ENCODE measurements around the gene ATF4. TPM values are rescaled to one million over a fixed set of nuclear protein-coding genes. Genes with fewer than 3 reads are reported as not detected.

Gene ATF4
- polyA plus RNA-seq, 1 donor from 2014 or later: 394 TPM

DNA sequence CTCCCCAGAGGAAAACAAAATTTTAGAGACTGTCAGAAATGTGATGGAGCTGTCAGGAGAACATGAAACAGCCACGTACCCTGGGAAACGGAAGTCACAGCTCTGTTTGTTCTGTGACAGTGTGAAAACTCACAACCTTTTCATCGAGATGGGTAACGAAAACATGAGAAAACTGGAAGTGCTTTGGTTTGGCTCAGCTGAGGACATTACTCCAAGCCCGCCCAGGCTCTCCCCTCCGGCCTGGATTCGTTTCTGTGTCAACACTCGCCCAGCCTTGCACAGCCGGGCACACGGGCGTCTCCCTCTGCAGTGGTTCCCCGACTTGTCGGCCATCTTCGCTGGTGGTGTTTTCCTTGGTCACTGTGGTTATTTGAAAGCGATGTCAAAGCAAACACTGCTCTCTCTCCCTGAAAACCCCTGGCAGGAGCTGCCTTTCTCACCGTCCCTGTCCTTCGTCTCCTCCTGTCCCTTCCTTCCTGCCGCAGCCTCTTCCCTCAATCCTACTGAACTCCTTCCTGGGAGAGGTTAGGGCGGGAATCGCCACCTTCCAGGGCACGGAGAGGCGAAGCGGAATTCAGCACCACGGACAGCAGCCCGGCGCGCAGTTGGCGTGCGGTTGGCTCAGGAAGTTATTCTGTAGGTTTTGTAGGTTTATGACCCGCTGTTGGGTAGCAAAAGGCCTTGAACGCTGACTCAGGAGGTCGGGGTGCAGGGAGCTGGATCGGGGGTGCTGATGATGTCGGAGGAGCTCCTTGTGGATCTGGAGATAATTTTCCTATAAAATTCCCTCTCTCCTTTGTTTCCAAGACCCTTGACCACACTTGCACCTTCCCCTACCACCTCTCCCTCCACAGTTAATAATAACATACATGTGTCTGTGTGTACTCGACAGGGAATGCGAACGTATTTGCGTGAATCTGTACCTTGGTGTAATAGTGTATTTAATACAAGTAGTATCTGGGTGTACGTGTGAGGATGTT, 25.3 kb downstream of the ATF4 start:
- H3K27me3 ChIP-seq (ENCODE audit: insufficient read depth, low read depth, low read length): peaks cover 39% of the 10 kb centered on the region
- no peaks in the 10 kb centered on the region for H3K79me2 ChIP-seq (replicated peaks; ENCODE audit: insufficient read depth, low read length)
- TF ChIP-seq, protein P1, sequence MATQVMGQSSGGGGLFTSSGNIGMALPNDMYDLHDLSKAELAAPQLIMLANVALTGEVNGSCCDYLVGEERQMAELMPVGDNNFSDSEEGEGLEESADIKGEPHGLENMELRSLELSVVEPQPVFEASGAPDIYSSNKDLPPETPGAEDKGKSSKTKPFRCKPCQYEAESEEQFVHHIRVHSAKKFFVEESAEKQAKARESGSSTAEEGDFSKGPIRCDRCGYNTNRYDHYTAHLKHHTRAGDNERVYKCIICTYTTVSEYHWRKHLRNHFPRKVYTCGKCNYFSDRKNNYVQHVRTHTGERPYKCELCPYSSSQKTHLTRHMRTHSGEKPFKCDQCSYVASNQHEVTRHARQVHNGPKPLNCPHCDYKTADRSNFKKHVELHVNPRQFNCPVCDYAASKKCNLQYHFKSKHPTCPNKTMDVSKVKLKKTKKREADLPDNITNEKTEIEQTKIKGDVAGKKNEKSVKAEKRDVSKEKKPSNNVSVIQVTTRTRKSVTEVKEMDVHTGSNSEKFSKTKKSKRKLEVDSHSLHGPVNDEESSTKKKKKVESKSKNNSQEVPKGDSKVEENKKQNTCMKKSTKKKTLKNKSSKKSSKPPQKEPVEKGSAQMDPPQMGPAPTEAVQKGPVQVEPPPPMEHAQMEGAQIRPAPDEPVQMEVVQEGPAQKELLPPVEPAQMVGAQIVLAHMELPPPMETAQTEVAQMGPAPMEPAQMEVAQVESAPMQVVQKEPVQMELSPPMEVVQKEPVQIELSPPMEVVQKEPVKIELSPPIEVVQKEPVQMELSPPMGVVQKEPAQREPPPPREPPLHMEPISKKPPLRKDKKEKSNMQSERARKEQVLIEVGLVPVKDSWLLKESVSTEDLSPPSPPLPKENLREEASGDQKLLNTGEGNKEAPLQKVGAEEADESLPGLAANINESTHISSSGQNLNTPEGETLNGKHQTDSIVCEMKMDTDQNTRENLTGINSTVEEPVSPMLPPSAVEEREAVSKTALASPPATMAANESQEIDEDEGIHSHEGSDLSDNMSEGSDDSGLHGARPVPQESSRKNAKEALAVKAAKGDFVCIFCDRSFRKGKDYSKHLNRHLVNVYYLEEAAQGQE (IDR thresholded peaks at IDR 0.05; ENCODE audit: borderline replicate concordance): peak; percentile 88
- TF ChIP-seq MXI1 (conservative IDR thresholded peaks at IDR 0.05; ENCODE audit: poor library complexity, severe bottlenecking) (no peak), EZH2 (IDR thresholded peaks at IDR 0.05; ENCODE audit: borderline replicate concordance, insufficient read depth, low read length, poor library complexity, severe bottlenecking) (no peak)
- H3K36me3 ChIP-seq (ENCODE audit: insufficient read depth, low read length): no peaks in the 10 kb centered on the region
- no peaks in the 10 kb centered on the region for H4K20me1 ChIP-seq (ENCODE audit: insufficient read depth)
- no peak overlapping the region for H3K27ac ChIP-seq (ENCODE audit: low read length)
- no peak overlapping the region for H3K4me3 ChIP-seq (ENCODE audit: low read length)
- no peaks in the 10 kb centered on the region for H3F3A ChIP-seq (ENCODE audit: insufficient read depth, low read length, poor library complexity, severe bottlenecking)
- H3K9me3 ChIP-seq (ENCODE audit: low read length): no peaks in the 10 kb centered on the region
- H2AFZ ChIP-seq (ENCODE audit: low read depth, low read length): no peak overlapping the region
- H3K4me2 ChIP-seq (ENCODE audit: low read length): no peak overlapping the region
- H3K9ac ChIP-seq (ENCODE audit: low read length): no peak overlapping the region
- H3K9me2 ChIP-seq (ENCODE audit: insufficient read depth, low read length): no peaks in the 10 kb centered on the region

DNA sequence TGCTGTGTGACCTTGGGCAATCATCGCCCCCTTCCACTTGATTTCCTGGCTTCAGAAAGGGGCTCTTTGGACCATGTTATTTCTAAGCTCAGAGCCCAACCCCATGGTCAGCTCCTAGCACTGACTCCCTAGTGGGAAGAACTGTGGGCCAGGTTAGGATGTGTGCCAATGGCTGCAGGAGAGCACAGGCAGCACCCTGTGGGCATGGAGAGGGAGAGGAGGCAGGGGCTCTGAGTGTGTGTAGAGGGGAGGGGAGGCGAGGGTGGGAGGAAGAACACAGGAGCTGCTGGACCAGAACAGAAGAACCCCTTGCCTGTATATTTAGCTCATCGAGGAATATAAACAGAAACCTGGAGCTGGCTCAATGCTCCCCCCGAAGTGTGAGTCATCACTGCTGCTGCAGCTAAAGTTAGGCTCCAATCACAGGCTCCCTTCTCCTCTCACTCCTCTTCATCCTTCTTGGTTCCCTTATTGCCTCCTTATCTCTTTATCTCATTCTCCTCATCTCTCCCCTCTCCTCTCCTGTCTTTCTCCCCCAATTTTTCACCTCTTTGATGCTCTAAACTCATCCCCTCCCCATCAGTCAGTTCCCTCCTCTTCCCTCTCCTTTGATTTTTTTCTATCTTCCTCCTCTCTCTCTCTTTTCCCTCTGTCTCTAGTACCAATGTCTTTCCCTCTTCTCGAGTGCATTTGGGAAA, 26.7 kb downstream of the ATF4 start:
- H3K4me3 ChIP-seq (ENCODE audit: low read length): no peak overlapping the region
- no peak overlapping the region for H3K27ac ChIP-seq (ENCODE audit: low read length)
- H4K20me1 ChIP-seq (ENCODE audit: insufficient read depth): no peaks in the 10 kb centered on the region
- H3K79me2 ChIP-seq (replicated peaks; ENCODE audit: insufficient read depth, low read length): no peaks in the 10 kb centered on the region
- no peaks in the 10 kb centered on the region for H3K9me2 ChIP-seq (ENCODE audit: insufficient read depth, low read length)
- TF ChIP-seq, protein P1 (IDR thresholded peaks at IDR 0.05; ENCODE audit: borderline replicate concordance): no peak
- TF ChIP-seq SMC3 (conservative IDR thresholded peaks at IDR 0.05; ENCODE audit: poor library complexity) (no peak), TAF1 (IDR thresholded peaks at IDR 0.05; ENCODE audit: low read depth) (no peak), RAD21 (conservative IDR thresholded peaks at IDR 0.05) (no peak), EP300 (conservative IDR thresholded peaks at IDR 0.05; ENCODE audit: poor library complexity, severe bottlenecking) (no peak), MXI1 (conservative IDR thresholded peaks at IDR 0.05; ENCODE audit: poor library complexity, severe bottlenecking) (no peak), POLR2AphosphoS5 (IDR thresholded peaks at IDR 0.05) (no peak), EZH2 (IDR thresholded peaks at IDR 0.05; ENCODE audit: borderline replicate concordance, insufficient read depth, low read length, poor library complexity, severe bottlenecking) (no peak)
- TF ChIP-seq, protein P2, sequence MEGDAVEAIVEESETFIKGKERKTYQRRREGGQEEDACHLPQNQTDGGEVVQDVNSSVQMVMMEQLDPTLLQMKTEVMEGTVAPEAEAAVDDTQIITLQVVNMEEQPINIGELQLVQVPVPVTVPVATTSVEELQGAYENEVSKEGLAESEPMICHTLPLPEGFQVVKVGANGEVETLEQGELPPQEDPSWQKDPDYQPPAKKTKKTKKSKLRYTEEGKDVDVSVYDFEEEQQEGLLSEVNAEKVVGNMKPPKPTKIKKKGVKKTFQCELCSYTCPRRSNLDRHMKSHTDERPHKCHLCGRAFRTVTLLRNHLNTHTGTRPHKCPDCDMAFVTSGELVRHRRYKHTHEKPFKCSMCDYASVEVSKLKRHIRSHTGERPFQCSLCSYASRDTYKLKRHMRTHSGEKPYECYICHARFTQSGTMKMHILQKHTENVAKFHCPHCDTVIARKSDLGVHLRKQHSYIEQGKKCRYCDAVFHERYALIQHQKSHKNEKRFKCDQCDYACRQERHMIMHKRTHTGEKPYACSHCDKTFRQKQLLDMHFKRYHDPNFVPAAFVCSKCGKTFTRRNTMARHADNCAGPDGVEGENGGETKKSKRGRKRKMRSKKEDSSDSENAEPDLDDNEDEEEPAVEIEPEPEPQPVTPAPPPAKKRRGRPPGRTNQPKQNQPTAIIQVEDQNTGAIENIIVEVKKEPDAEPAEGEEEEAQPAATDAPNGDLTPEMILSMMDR (IDR thresholded peaks at IDR 0.05; ENCODE audit: poor library complexity, severe bottlenecking): no peak
- H3K4me2 ChIP-seq (ENCODE audit: low read length): no peak overlapping the region
- no peak overlapping the region for H3K9ac ChIP-seq (ENCODE audit: low read length)
- no peaks in the 10 kb centered on the region for H3K36me3 ChIP-seq (ENCODE audit: insufficient read depth, low read length)
- H3K27me3 ChIP-seq (ENCODE audit: insufficient read depth, low read depth, low read length): peaks cover 39% of the 10 kb centered on the region
- no peaks in the 10 kb centered on the region for H3F3A ChIP-seq (ENCODE audit: insufficient read depth, low read length, poor library complexity, severe bottlenecking)
- no peaks in the 10 kb centered on the region for H3K9me3 ChIP-seq (ENCODE audit: low read length)
- no peak overlapping the region for H2AFZ ChIP-seq (ENCODE audit: low read depth, low read length)
